Testis (tissue), 3 donors: ENCODE measurements around the gene EDC3. TPM values are rescaled to one million over a fixed set of nuclear protein-coding genes. Genes with fewer than 3 reads are reported as not detected.
A peak's percentile ranks its signal among the peaks of the same experiment; 100 is the strongest.

Experiments
- DNase-seq: peaks from one replicate; pipeline ENCODE4 v3.0.0-alpha.2; 2019
- H3K27ac ChIP-seq, 2 donors: fragments of 200-600 bp; sonication (generic); one replicate each; pipeline ENCODE4 v1.5.1; 2019
- H3K27me3 ChIP-seq: fragments of 200-600 bp; sonication (generic); one replicate; pipeline ENCODE4 v1.5.1; 2019
- H3K36me3 ChIP-seq: fragments of 200-600 bp; sonication (generic); one replicate; pipeline ENCODE4 v1.5.1; 2017; ENCODE audit warnings: low read depth; ENCODE audit errors: missing control alignments
- H3K4me1 ChIP-seq: fragments of 200-600 bp; sonication (generic); one replicate; pipeline ENCODE4 v1.5.1; 2019
- H3K4me3 ChIP-seq, 2 donors: fragments of 200-600 bp; sonication (generic); one replicate each; pipeline ENCODE4 v1.5.1; 2017 to 2019
- H3K9me3 ChIP-seq: fragments of 200-600 bp; sonication (generic); one replicate; pipeline ENCODE4 v1.5.1; 2017
- CTCF ChIP-seq, 3 experiments: fragments of 450-650 bp in 2 of 3; fragments of 200-600 bp in 1 of 3; sonication (generic) in 1 of 3; IDR thresholded peaks; one replicate each; pipeline ENCODE4 v1.5.1; 2016 to 2019; ENCODE audit warnings: antibody characterized with exemption in 3 of 3, mild to moderate bottlenecking in 2 of 3, moderate library complexity in 1 of 3
- POLR2A ChIP-seq: fragments of 450-650 bp; IDR thresholded peaks from one replicate; pipeline ENCODE4 v1.6.1; 2017; ENCODE audit warnings: antibody characterized with exemption, mild to moderate bottlenecking, moderate library complexity
- WGBS, 2 donors: methylation state at CpG; one replicate each; pipeline ENCODE4 v1.1.5; 2018; 5-methylcytosine and 5-hydroxymethylcytosine counted together
- intact Hi-C: fragments of 100-400 bp; cut with DNase I; formaldehyde crosslinking; loops from one replicate; pipeline ENCODE4 v1.15.1; 2023; ENCODE audit warnings: low total_unique reads
- polyA plus RNA-seq: library from polyadenylated mRNA; stranded (reverse); fragments of 350-450 nt; fragmentation: Illumina TruSeq; extraction: RNeasy Lipid Tissue Mini Kit (QIAGEN cat#74804); gene quantifications from one replicate; pipeline ENCODE4 v1.2.3, GENCODE V29; 2014; ENCODE audit warnings: low read depth, low replicate concordance; ENCODE audit not compliant: insufficient read depth
- total RNA-seq, 2 donors: library from RNA; depleted of rRNA; stranded (reverse); fragments of >200 nt; gene quantifications; one replicate each; pipeline ENCODE4 v1.2.3, GENCODE V29; 2016

Gene EDC3
- total and polyA plus RNA-seq, 3 donors from 2014 or later = 53.8 to 96.0 (median 56.5) TPM

- Histone ChIP-seq H3K27ac (peak overlapping the region; percentile 22 to 25), H3K4me1 (peaks cover 31% of the 10 kb centered on the region), H3K27me3 (no peaks in the 10 kb centered on the region), H3K9me3 (no peaks in the 10 kb centered on the region), H3K4me3 (no peak overlapping the region), H3K36me3 (no peaks in the 10 kb centered on the region)
- DNase-seq = peak; percentile 62
- WGBS, 2 donors = 57 to 77% methylated on average over 9 to 15 of the region's 15 CpGs
- TF ChIP-seq POLR2A = no peak
- TF ChIP-seq CTCF (IDR thresholded peaks at IDR 0.05) = no peak
- intact Hi-C loops = no loop called here
Observed at GRCh38 chr15:74618841-74619596, 76.8 kb downstream of the EDC3 start.

DNA sequence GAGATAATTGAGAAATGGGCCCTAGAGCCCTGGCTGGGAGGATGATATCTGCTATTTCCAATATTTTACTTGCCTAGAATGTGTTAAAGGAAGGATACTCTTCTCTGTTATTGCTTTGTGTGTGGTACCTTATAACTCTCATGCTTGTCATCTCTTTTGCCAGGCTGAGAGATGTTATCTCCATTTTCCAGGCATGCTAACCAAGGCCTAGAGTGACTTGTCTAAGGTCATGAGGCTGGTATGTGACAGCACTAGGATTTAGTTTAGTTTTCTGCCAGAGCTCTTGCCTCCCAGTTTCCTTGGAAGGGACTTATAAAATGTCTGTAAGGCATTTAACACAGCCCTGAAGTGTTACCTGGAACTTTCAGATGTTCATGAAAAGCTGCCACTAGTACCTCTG lies 78.8 kb downstream of the EDC3 start:
- no peaks in the 10 kb centered on the region for H3K36me3 ChIP-seq
- H3K4me3 ChIP-seq = peak overlapping the region in 1 of 2 donors; percentile 100
- H3K4me1 ChIP-seq = peaks cover 35% of the 10 kb centered on the region
- no peaks in the 10 kb centered on the region for H3K27me3 ChIP-seq
- no peak for TF ChIP-seq CTCF (IDR thresholded peaks at IDR 0.05)
- TF ChIP-seq POLR2A = no peak
- H3K9me3 ChIP-seq = no peaks in the 10 kb centered on the region
- DNase-seq = no peak
- peak overlapping the region in 1 of 2 donors; percentile 97 for H3K27ac ChIP-seq
- intact Hi-C loops = no loop called here

DNA sequence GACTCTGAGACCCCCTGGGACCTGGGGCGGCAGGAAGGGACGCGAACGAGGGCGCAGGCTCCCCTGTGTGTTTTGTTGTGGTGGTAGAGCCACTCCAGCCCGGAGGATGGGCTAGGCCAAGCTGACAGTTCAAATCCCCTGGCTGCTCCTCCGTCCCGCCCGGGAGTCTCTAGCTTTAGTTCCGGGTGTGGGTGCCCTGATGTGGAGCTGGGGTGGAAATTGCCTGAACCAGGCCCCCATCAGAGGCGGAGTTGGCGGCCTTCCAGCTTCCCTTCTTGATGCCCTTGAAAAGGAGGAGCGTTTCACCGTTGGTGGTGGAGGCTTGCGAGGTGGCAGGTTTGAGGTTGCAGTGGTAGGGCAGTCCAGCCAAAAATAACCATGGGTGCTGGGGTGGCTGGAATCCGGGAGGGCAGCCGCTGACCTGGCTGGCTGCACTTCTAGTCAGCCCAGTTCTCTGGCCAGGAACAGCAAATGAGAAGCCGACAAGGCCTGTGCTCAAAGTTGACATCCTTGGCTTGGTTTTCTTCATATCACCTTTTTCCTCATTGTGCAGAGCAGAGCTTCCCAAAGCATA lies 79.4 kb downstream of the EDC3 start:
- WGBS, 2 donors = 0 to 1% methylated on average over 3 to 18 of the region's 18 CpGs
- no peak for TF ChIP-seq POLR2A
- no peak for TF ChIP-seq CTCF (IDR thresholded peaks at IDR 0.05)
- peak; percentile 85 for DNase-seq
- H3K36me3 ChIP-seq = no peaks in the 10 kb centered on the region
- peak overlapping the region; percentile 99 to 100 for H3K4me3 ChIP-seq
- no peaks in the 10 kb centered on the region for H3K27me3 ChIP-seq
- H3K9me3 ChIP-seq = no peaks in the 10 kb centered on the region
- H3K4me1 ChIP-seq = peaks cover 33% of the 10 kb centered on the region
- peak overlapping the region; percentile 97 to 98 for H3K27ac ChIP-seq
- intact Hi-C loops = no loop called here

DNA sequence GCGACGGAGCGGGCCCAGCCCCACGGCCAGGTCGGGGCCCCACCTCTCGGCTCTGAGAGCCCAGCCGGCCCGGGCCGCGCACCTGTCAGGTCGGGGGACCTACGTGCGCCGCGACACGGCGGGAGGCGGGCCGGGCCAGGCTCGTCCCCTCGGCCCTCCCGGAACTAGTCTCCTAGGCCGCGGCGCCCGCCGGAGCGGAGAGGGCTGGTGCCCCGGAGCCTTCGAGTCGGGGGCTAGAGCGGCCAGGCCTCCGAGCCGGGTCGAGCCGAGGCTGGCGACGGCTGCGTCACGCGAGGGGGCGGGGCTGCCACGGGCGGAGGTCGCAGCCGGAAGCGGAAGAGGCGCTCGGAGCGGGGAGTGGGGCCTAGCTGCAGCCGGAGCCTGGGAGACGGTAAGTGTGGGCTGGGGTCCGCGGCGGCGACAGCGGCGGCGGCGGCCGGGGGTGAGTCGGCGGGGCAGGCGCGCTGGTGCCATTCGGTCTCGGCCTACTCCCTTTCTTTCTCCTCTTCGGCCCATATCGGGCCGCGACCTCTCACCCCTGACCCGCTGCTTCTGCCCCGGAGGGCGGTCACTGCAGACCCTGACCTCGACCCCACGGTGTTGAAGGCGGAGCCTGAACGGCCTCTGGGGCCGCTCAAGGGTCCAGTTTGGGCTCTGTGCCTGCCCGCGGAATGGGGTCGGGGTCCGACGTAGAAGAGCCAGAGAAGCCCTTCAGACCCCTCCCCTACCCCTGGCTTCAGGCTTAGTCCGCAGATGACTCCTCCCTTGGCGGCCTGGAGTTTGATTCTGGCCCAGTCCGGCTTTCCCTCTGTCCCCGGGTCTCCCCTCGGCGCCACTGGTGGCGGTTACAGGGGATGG lies 80.1 kb downstream of the EDC3 start, which contains the start of gene CLK3:
CLK3 (plus strand) TSS at position 329 of the 858 bp plus-strand sequence. CDS start 3,361 bp downstream, outside the sequence.
- Histone ChIP-seq H3K27me3 (no peaks in the 10 kb centered on the region), H3K27ac (peak within 1 kb of the TSS; percentile 97 to 98), H3K9me3 (no peaks in the 10 kb centered on the region), H3K36me3 (no peaks in the 10 kb centered on the region), H3K4me1 (peaks cover 33% of the 10 kb centered on the region), H3K4me3 (peak within 1 kb of the TSS; percentile 99 to 100)
- DNase-seq = peak; percentile 96
- TF ChIP-seq CTCF (IDR thresholded peaks at IDR 0.05) (no peak), POLR2A (no peak)
- WGBS, 2 donors = 0 to 1% methylated on average over 3 to 57 of the region's 91 CpGs
- intact Hi-C loops = no loop called here
